Measurements from ENCODE around the gene CSNK1D.

- TF ChIP-seq ZXDB (tag by site-specific recombination; IDR thresholded peaks at IDR 0.05) (no peak), CTCF (tag by site-specific recombination; IDR thresholded peaks at IDR 0.05) (no peak), SP2 (tag by site-specific recombination; IDR thresholded peaks at IDR 0.05) (no peak), ZNF280D (tag by site-specific recombination; IDR thresholded peaks at IDR 0.05) (no peak), REPIN1 (tag by site-specific recombination; IDR thresholded peaks at IDR 0.05; ENCODE audit: low read depth) (no peak), ZNF416 (tag by site-specific recombination; IDR thresholded peaks at IDR 0.05) (no peak), ZNF580 (tag by site-specific recombination; IDR thresholded peaks at IDR 0.05) (no peak), ELK4 (IDR thresholded peaks at IDR 0.05; ENCODE audit: borderline replicate concordance, low read depth, low read length) (no peak), ZNF639 (tag by site-specific recombination; IDR thresholded peaks at IDR 0.05) (no peak), ZNF133 (tag by site-specific recombination; IDR thresholded peaks at IDR 0.05) (no peak), ZNF473 (tag by site-specific recombination; IDR thresholded peaks at IDR 0.05) (no peak), ZNF501 (tag by site-specific recombination; IDR thresholded peaks at IDR 0.05) (no peak), REST (tag by site-specific recombination; IDR thresholded peaks at IDR 0.05) (no peak)
These were observed 55.0 kb downstream of the CSNK1D start for GRCh38 chr17:82218349-82219075.
